Keratinocyte (primary cell): ENCODE data around the gene ELP5. TPM values are rescaled to one million over a fixed set of nuclear protein-coding genes. Genes with fewer than 3 reads are reported as not detected.

ENCODE experiments used
- DNase-seq: peaks from one replicate; pipeline ENCODE4 v3.0.0-alpha.2; 2011; ENCODE audit warnings: low read depth, missing footprints, low spot score
- FAIRE-seq: peaks from 2 replicates; lab custom pipeline; 2011; peaks lifted over from hg19 to GRCh38; lab: Jason Lieb, UNC
- H2AFZ ChIP-seq: 2 replicates; pipeline ENCODE4 v1.6.0; 2012; ENCODE audit warnings: low read length, control low read depth, inconsistent platforms; ENCODE audit not compliant: control insufficient read depth
- H3K27ac ChIP-seq: 2 replicates; pipeline ENCODE4 v1.5.1; 2011; ENCODE audit warnings: low read length; ENCODE audit not compliant: control insufficient read depth, insufficient read depth
- H3K27me3 ChIP-seq: 3 replicates; pipeline ENCODE4 v1.6.0; 2011; ENCODE audit warnings: low read length; ENCODE audit not compliant: control insufficient read depth, insufficient read depth; ENCODE audit errors: extremely low read depth
- H3K36me3 ChIP-seq, 2 experiments: 2 replicates in 1 of 2; 3 replicates in 1 of 2; pipeline ENCODE4 v1.5.1; 2011; ENCODE audit warnings: low read length in 2 of 2, mild to moderate bottlenecking in 1 of 2; ENCODE audit not compliant: control insufficient read depth in 2 of 2, insufficient read depth in 2 of 2; ENCODE audit errors: extremely low read depth in 1 of 2
- H3K4me1 ChIP-seq: 3 replicates; pipeline ENCODE4 v1.5.1; 2011; ENCODE audit warnings: low read length; ENCODE audit not compliant: control insufficient read depth, insufficient read depth; ENCODE audit errors: extremely low read depth
- H3K4me2 ChIP-seq: 3 replicates; pipeline ENCODE4 v1.6.0; 2011; ENCODE audit warnings: low read depth, low read length; ENCODE audit not compliant: control insufficient read depth, insufficient read depth; ENCODE audit errors: extremely low read depth
- H3K4me3 ChIP-seq, 3 experiments: fragments of 200-600 bp in 1 of 3; sonication (generic) in 1 of 3; 2 replicates in 2 of 3; 3 replicates in 1 of 3; pipeline ENCODE4 v1.5.1; 2011 to 2016; ENCODE audit warnings: low read length in 3 of 3, mild to moderate bottlenecking in 3 of 3, control low read depth in 2 of 3, inconsistent platforms in 1 of 3, low read depth in 1 of 3, mixed read lengths in 1 of 3, mixed run types in 1 of 3, moderate library complexity in 1 of 3; ENCODE audit not compliant: control insufficient read depth in 2 of 3, insufficient read depth in 2 of 3; ENCODE audit errors: extremely low read depth in 1 of 3
- H3K79me2 ChIP-seq: 2 replicates; pipeline ENCODE4 v1.6.0; 2012; ENCODE audit warnings: low read length; ENCODE audit not compliant: control insufficient read depth, insufficient read depth
- H3K9ac ChIP-seq: 3 replicates; pipeline ENCODE4 v1.6.0; 2011; ENCODE audit warnings: low read length; ENCODE audit not compliant: control insufficient read depth, insufficient read depth; ENCODE audit errors: extremely low read depth
- H3K9me1 ChIP-seq: 3 replicates; pipeline ENCODE4 v1.6.0; 2011; ENCODE audit warnings: low read length; ENCODE audit not compliant: control insufficient read depth, insufficient read depth; ENCODE audit errors: extremely low read depth
- H3K9me3 ChIP-seq: 2 replicates; pipeline ENCODE4 v1.5.1; 2012; ENCODE audit warnings: low read depth, low read length; ENCODE audit not compliant: control insufficient read depth
- H4K20me1 ChIP-seq: 3 replicates; pipeline ENCODE4 v1.6.0; 2011; ENCODE audit warnings: low read length; ENCODE audit not compliant: control insufficient read depth, insufficient read depth; ENCODE audit errors: extremely low read depth
- CTCF ChIP-seq, 3 experiments: IDR thresholded peaks in 1 of 3; conservative IDR thresholded peaks in 1 of 3; optimal IDR thresholded peaks in 1 of 3; 2 replicates in 2 of 3; 3 replicates in 1 of 3; pipeline versions ENCODE3 to v1.5.1; 2011; ENCODE audit warnings: low read length in 3 of 3, mild to moderate bottlenecking in 3 of 3, moderate library complexity in 2 of 3, control low read depth in 1 of 3, inconsistent platforms in 1 of 3; ENCODE audit not compliant: insufficient read depth in 2 of 3; ENCODE audit errors: extremely low read depth in 1 of 3
- EZH2 ChIP-seq: IDR thresholded peaks from one replicate; pipeline ENCODE4 v1.6.1; 2012; ENCODE audit warnings: inconsistent platforms, mild to moderate bottlenecking, low read length, moderate library complexity
- dilution Hi-C: fragments of 300-500 bp; cut with MboI; formaldehyde crosslinking; loops from one replicate; pipeline ENCODE4 v1.7.0; 2020; ENCODE audit warnings: low sequenced_read_pairs; ENCODE audit not compliant: extremely low pct_ligation_motif_present
- polyA plus RNA-seq, 5 experiments: library from polyadenylated mRNA; depleted of rRNA in 3 of 5; stranded (reverse) in 3 of 5; stranded (forward) in 1 of 5; unstranded in 1 of 5; fragments of >200 nt; gene quantifications; 1 replicate in 1 of 5; 2 replicates in 3 of 5; 3 replicates in 1 of 5; pipeline versions ENCODE4 v1.2.1 to v1.2.3, GENCODE V29; 2011 to 2012; ENCODE audit warnings: missing spikeins in 2 of 5, low read depth in 1 of 5, low replicate concordance in 1 of 5

Gene ELP5
- polyA plus RNA-seq, 1 donor (not counting 4 experiments of a cell fraction or from before 2014, with no cell fraction given): 19.4 TPM

- dilution Hi-C loops: no loop called here
- H3K4me2 ChIP-seq: peak overlapping the region; percentile 96
- H3K4me1 ChIP-seq: peaks cover 45% of the 10 kb centered on the region
- H3K79me2 ChIP-seq: peaks cover 52% of the 10 kb centered on the region
- no peaks in the 10 kb centered on the region for H3K27me3 ChIP-seq
- peak overlapping the region in 1 of 3 experiments; percentile 29 for H3K4me3 ChIP-seq
- FAIRE-seq: peak; percentile 23
- H4K20me1 ChIP-seq: peaks cover 3% of the 10 kb centered on the region
- no peak for DNase-seq
- peaks cover 20 to 40% of the 10 kb centered on the region in 2 experiments for H3K36me3 ChIP-seq
- H2AFZ ChIP-seq: no peak overlapping the region
- no peak overlapping the region for H3K9ac ChIP-seq
- H3K27ac ChIP-seq: no peak overlapping the region
- TF ChIP-seq CTCF (optimal IDR thresholded peaks at IDR 0.05 in 1 of 3, IDR thresholded peaks at IDR 0.05 in 1 of 3, conservative IDR thresholded peaks at IDR 0.05 in 1 of 3; ENCODE audit: extremely low read depth in 1 of 3, insufficient read depth in 2 of 3, low read length in 3 of 3) (no peak), EZH2 (no peak)
- no peaks in the 10 kb centered on the region for H3K9me3 ChIP-seq
- H3K9me1 ChIP-seq: peaks cover 2% of the 10 kb centered on the region
These were observed 19.9 kb upstream of the ELP5 start for GRCh38 chr17:7232114-7232513.

- Histone ChIP-seq H3K4me3 (peak overlapping the region; percentile 63 to 98 (median 93)), H3K9me3 (no peaks in the 10 kb centered on the region), H3K9ac (peak overlapping the region; percentile 94), H3K27ac (peak overlapping the region; percentile 93), H3K9me1 (peaks cover 2% of the 10 kb centered on the region), H3K27me3 (no peaks in the 10 kb centered on the region), H4K20me1 (peaks cover 3% of the 10 kb centered on the region), H2AFZ (peak overlapping the region; percentile 56), H3K79me2 (peaks cover 56% of the 10 kb centered on the region), H3K4me2 (peak overlapping the region; percentile 96), H3K36me3 (peaks cover 15 to 40% of the 10 kb centered on the region in 2 experiments), H3K4me1 (peaks cover 38% of the 10 kb centered on the region)
- dilution Hi-C loops: no loop called here
- DNase-seq (no peak), FAIRE-seq (peak; percentile 9)
- no peak for TF ChIP-seq CTCF (optimal IDR thresholded peaks at IDR 0.05 in 1 of 3, IDR thresholded peaks at IDR 0.05 in 1 of 3, conservative IDR thresholded peaks at IDR 0.05 in 1 of 3; ENCODE audit: extremely low read depth in 1 of 3, insufficient read depth in 2 of 3, low read length in 3 of 3)
- no peak for TF ChIP-seq EZH2
These were observed 18.3 kb upstream of the ELP5 start for GRCh38 chr17:7233701-7234082.
